Retinal pigment epithelial cell (primary cell): ENCODE measurements around the gene MAP3K9.

Source experiments
- DNase-seq: peaks from one replicate; pipeline ENCODE4 v3.0.0-alpha.2; 2010; ENCODE audit warnings: low read depth
- H3K4me3 ChIP-seq: 2 replicates; pipeline ENCODE4 v1.5.1; 2011; ENCODE audit warnings: mild to moderate bottlenecking, low read length, control low read depth, moderate library complexity
- TF ChIP-seq, protein P1 (sequence below): conservative IDR thresholded peaks from 2 replicates; pipeline ENCODE4 v1.5.1; 2011; ENCODE audit warnings: low read depth, low read length, control low read depth, inconsistent platforms

Gene MAP3K9

DNA sequence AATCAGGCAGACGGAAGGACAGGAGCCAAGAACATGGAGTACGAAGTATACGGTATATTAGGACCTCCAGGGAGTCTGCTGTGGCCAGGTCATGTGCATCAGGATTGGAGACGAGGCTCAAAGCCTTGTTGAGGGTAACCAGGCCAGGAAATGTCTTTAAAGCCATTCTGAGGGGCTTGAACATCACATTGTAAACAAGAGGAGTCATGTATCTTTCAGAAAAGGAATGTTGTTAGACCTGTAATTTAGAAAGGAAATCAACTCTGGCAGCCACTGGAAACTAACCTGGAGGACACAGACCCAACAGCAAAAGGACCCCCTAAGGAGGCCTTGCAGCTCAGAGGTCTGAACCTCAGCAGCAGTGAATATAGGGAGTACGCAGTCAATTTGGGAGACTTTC is 7.5 kb downstream of the MAP3K9 start:
- H3K4me3 ChIP-seq = no peak overlapping the region
- DNase-seq = no peak
- TF ChIP-seq, protein P1, sequence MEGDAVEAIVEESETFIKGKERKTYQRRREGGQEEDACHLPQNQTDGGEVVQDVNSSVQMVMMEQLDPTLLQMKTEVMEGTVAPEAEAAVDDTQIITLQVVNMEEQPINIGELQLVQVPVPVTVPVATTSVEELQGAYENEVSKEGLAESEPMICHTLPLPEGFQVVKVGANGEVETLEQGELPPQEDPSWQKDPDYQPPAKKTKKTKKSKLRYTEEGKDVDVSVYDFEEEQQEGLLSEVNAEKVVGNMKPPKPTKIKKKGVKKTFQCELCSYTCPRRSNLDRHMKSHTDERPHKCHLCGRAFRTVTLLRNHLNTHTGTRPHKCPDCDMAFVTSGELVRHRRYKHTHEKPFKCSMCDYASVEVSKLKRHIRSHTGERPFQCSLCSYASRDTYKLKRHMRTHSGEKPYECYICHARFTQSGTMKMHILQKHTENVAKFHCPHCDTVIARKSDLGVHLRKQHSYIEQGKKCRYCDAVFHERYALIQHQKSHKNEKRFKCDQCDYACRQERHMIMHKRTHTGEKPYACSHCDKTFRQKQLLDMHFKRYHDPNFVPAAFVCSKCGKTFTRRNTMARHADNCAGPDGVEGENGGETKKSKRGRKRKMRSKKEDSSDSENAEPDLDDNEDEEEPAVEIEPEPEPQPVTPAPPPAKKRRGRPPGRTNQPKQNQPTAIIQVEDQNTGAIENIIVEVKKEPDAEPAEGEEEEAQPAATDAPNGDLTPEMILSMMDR = no peak

DNA sequence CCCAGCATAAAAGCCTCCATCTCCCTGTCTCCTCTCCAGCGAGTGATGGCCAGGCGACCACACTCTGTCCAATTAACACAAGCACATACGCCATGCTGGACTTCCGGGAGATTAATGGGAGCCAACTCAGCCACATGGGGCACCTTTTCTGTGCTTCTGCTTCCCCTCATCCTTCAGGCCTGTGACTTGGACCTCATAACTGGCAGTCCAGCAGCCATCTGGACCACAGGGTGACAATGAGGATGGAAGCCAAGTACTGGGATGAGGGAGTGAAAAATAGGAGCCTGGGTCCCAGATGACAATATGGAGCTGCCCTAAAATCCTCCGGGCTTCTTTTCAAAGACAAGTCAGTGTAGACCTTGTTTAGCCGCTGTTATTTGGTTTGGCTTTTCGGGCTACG is 12.8 kb downstream of the MAP3K9 start:
- no peak for DNase-seq
- TF ChIP-seq, protein P1 = no peak

DNA sequence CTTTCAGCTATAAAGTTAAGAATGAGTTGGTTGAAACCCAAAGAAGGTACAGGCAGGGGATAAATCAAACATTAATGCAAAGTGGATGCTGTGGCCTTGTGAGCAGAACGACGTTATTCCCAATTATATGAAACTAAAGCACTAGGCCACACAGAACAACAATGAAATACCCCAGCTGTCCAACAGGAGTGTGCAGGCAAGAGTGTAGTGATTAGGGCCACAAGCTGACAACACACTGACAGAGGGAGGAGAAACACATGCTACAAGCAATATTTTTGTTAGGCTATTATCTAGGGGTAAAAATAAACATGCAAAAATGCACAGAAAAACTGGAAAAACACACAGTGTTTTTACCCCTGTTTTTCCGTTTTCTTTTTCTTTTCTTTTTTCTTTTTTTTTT is 15.0 kb downstream of the MAP3K9 start:
- no peak overlapping the region for H3K4me3 ChIP-seq
- TF ChIP-seq, protein P1 = no peak
- DNase-seq = no peak

More for the DNA sequence above, 12.8 kb downstream of the MAP3K9 start:
- no peak overlapping the region for H3K4me3 ChIP-seq

DNA sequence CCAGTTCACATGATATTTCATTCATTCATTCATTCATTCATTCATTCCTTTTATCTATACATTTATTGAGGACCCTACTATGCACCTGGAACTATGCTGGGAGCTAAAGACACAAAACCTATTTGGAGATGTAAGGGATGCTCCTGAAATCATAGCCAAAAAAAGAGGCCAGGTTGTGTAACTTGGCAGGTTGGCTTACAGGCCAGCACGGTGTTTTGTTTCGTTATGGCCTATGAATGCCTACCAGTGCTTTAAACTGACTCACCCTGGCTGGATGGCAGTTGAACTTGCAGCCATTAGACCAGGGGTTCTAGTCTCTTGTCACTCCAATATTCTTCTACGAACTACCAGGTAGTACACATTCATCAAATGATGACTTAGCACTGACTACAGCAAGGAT is 15.7 kb downstream of the MAP3K9 start:
- DNase-seq = no peak
- no peak overlapping the region for H3K4me3 ChIP-seq
- TF ChIP-seq, protein P1 = no peak

DNA sequence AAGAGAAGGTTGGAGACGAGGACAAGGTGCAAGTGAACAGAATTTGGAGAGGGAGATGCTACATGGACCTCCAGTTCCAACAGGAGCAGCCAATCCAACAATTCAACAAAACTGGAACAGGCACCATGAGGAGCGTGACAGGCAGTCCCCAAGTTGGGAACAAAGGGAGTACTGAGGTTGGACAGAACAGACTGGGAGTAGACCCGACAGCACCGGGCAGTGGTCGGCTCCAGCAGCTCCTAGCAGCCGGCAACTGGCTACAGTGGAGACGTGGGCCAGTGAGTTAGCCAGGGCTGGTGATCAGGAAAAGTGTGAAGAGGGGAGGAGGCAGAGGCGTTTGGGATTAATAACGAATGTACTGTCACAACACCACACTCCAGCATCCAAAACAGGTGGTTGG is 16.4 kb downstream of the MAP3K9 start:
- no peak overlapping the region for H3K4me3 ChIP-seq
- DNase-seq = no peak
- TF ChIP-seq, protein P1 = no peak

DNA sequence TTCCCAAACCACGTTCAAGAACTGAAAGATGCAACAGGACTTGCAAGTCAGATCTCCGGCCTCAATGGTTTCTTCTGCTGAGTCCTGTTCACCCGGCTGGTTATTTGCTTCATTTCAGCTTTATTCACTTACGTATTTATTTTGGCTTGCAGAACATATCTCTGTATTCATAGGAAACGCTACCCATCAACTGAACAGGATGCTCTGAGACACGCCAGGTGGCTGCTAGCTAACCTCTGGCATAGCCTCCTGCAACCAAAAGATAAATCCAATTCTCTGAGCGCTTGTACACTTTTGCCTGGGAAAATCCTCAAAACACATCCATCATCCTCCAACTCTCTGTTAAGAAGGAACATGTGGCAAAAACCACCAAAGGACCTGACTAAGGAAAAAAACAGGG is 17.3 kb downstream of the MAP3K9 start:
- no peak overlapping the region for H3K4me3 ChIP-seq
- TF ChIP-seq, protein P1 = no peak
- no peak for DNase-seq

DNA sequence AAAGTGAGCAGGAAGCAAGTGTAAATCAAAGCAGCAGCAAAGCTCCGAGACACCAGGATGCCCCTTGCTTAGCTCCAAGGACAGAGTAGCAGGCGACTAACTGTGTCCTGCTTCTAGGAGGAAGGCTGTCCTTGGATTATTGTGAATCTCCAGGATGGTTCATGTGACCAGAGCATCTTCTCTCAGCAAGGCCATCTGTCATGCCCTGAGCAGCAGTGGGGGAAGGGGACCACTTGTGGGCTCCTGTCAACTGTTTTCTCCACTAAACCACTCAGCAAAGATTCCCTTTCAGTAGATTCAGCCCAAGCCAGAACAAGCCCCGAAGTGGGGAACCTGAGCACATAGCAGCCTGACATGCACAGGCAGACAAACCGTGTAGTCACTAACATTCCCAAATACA is 19.4 kb downstream of the MAP3K9 start:
- no peak for DNase-seq
- TF ChIP-seq, protein P1 = no peak
- H3K4me3 ChIP-seq = no peak overlapping the region
